NCI-H1694 (cell line): ENCODE results near the gene SLBP.
"Not testable (repeated sequence)": the region's sequence is repeated elsewhere in the genome, so short reads cannot be mapped to it uniquely, and the experiment has no call there.

Experiments
- DNase-seq: peaks from one replicate; lab custom pipeline; 2025; lab: John Stamatoyannopoulos, UW

SLBP gene

GRCh38 chr4:1708581-1708980, 3.5 kb downstream of the SLBP start:
- no peak for DNase-seq

GRCh38 chr4:1706358-1706757, 5.8 kb downstream of the SLBP start:
- DNase-seq: no peak

GRCh38 chr4:1705732-1706131, 6.4 kb downstream of the SLBP start:
- no peak for DNase-seq

- DNase-seq: no peak
These were observed 8.3 kb downstream of the SLBP start for GRCh38 chr4:1703867-1704266.

DNA sequence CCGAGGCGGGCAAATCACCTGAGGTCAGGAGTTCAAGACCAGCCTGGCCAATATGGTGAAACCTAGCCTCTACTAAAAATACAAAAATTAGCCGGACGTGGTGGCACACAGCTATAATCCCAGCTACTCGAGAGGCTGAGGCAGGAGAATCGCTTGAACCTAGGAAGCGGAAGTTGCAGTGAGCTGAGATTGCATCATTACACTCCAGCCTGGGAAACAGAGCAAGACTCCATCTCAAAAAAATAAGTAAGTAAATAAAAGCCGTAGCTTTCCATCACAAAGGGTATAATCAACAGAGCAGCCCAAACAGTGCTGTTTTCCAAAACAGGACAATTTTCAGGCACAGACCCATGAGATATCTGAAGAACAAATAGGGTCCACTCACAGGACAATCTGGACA, 10.4 kb downstream of the SLBP start:
- not testable (repeated sequence) for DNase-seq

DNA sequence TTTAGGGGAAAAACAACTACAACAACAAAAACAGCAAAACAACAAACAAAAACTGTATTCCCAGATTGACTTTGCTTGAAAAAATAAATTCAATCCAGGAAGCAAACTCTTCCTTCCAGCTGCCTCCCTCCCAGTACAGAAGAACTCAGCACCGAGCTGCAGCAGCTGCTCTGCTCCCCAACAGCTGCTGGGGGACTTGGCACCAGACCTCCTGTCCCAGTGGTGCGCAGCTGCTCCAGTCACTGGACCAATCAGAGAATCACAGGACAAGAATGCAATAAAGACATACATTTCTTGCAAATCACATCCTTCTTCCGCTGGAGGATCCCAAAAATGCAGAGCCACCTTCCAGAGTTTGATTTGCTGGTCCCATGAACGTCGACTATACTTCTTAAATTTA, 16.2 kb downstream of the SLBP start:
- DNase-seq: no peak

DNA sequence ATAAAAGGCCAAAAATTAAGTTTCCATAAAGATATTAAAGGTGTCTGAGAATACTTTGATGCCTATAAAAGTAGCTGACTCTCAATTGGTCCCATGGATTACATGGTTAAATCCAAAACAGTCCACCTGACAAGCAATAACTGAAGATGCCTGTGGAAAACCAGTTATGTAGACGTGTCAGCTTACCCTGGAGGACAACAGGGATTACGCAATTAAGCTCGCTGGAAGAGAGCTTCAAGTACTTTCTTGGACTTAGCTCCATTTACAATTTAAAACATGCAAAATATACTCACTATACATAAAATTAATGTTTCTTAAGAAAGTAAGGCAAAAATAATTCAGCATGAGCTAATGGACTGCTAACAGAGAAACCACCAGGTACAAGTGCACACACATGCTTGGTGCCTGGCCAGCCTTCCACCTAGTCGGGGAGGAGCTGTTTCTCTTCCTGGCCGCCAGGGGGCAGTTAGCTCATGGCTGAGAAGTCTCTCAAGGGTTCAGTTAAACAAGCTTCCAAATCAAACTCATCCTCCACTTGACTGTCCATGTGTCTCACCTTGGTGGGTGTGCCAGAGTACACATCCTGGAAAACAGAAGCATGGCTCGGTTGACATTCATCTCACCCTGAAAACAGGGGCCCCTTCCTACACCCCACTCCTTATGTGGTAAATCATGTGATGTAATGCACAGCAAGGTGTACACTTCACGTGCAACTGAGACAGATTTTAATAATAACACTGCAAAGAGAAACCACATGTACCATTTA, 18.8 kb downstream of the SLBP start:
- peak; percentile 45 for DNase-seq

DNA sequence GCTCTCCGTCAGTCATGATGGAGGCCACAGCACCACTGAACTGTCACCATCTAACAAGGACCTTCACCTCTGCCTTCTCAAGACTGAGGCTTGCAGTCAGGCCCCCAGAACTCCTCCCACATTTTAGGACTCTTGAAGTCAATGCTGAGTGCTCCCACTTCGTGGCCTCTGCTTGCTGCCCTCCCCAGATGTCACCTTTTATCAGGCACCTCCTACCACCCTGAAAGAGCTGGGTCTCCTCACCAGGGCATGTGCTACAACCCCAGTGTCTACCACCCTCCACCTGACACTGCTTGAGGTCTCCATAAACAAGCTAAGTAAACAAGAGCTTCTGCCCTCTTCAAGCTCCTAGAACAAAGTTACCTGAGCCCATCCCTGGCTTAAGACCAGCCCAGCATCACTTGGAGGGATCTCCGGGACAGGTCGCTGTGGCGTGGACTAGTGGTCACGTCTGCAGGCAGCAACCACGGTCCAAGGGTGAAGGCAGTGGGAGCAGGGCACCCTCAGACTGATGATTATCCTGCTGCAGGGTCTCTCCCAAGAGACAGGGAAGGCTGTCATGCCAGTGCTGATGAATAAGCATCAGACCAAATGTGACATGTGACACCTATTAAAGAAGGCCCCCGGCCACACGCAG, 20.3 kb downstream of the SLBP start:
- DNase-seq: no peak

DNA sequence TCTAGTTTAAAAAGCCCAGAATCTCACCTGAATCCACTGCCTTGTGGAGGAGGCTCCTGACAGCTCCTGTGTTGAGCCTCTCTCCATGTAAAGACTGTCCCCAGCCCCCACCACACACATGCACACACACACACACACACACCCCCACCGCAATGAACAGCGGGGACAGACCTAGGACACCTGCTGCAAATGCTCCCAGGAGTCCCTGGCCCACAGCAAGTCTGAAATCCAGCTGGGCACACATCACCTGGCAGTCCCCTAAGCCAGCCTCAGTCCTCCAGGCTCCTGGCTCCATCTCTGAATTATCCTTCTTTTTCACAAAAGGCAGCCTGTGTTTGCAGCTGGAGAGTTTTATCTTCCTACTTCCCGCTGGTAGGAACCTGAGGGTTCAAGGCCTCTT, 21.4 kb downstream of the SLBP start:
- no peak for DNase-seq

GRCh38 chr4:1686440-1687036, 25.6 kb downstream of the SLBP start:
- DNase-seq: no peak

GRCh38 chr4:1685235-1686150, 26.6 kb downstream of the SLBP start:
- DNase-seq: no peak

- no peak for DNase-seq
These were observed 27.4 kb downstream of the SLBP start for GRCh38 chr4:1684506-1685234.

GRCh38 chr4:1683736-1684505, 28.2 kb downstream of the SLBP start, which contains the start of gene FAM53A:
TSS of gene FAM53A (minus strand) at chr4:1684313. CDS start at chr4:1668741, 15,572 bp downstream.
- no peak for DNase-seq

GRCh38 chr4:1683261-1683735, 28.8 kb downstream of the SLBP start:
- DNase-seq: no peak

DNA sequence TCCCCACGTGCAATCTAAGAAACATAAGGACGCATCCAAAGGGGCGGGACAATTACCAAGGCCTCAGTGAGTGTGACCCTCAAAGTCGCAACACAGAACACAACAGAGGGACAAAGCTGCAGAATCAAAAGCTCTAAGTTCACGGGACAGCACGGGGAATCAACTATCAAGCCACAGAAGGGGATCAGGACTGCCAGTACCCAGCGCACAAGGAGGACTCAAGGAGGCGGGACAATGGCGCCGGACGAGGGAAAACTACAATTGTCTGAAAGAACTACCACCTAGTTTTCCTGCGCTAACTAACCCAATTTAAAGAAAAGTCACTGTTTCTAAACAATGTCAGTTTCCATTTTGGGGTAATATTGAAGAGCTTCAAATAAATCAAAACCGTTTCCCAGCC, 29.3 kb downstream of the SLBP start:
- DNase-seq: no peak

DNA sequence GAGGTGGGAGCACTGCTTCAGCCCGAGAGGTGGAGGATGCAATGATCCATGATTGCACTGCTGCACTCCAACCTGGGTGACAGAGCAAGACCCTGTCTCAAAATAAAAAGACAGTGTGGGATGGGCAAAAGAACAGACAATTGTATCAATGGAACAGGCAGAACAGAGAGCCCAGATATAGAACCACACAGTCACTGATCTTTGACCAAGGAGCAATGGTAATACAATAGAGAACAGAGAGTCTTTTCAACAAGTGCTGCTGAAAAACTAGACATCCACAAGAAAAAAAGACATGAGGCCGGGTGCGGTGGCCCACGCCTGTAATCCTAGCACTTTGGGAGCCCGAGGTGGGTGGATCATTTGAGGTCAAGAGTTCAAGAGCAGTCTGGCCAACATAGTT, 33.9 kb downstream of the SLBP start:
- DNase-seq: no peak

GRCh38 chr4:1676605-1677525, 35.3 kb downstream of the SLBP start:
- DNase-seq: no peak

GRCh38 chr4:1675802-1676137, 36.3 kb downstream of the SLBP start:
- no peak for DNase-seq

DNA sequence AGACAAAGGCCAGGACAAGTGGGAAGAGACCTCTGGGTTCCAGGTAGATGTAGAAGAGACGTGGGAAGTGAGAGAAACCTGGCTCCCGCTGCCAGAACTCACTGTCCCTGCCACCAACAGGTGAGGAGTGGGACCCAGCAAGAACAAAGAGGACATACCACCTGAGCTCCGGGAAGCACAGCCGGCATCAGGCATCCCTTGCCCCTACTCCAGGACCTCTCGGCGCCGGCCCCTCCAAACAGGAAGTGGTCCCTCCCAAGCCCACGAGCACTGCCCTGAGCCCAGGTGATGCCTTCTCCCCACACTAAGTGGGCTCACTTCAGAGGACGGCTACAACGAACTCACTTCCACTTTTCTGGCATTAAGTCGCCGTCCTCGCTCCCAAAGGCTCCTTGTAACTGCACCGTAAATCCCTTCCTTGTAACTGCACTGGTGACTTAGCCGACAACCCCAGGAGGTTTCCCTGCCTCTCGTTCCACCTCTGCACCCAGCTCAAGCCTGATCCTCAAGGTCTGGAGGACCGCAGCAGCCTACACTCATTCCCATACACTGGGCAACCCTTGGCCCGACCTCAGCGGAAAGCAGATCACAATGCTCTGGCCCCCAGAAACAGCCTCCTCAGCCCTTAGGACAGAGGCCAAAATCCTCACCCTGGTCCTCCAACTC, 36.9 kb downstream of the SLBP start:
- no peak for DNase-seq
